HUES6 (cell line): ENCODE measurements around the gene INPP4A.

Source experiments
- H3K27ac ChIP-seq: 2 replicates; pipeline ENCODE4 v1.7.0; 2013; ENCODE audit warnings: low read depth, mild to moderate bottlenecking, low read length, inconsistent platforms
- H3K27me3 ChIP-seq: 2 replicates; pipeline ENCODE4 v1.6.1; 2013; ENCODE audit warnings: low read length; ENCODE audit not compliant: control insufficient read depth, insufficient read depth
- H3K36me3 ChIP-seq: 2 replicates; pipeline ENCODE4 v1.6.1; 2013; ENCODE audit warnings: low read length; ENCODE audit not compliant: control insufficient read depth, insufficient read depth
- H3K4me1 ChIP-seq: 2 replicates; pipeline ENCODE4 v1.6.1; 2013; ENCODE audit warnings: low read length; ENCODE audit not compliant: control insufficient read depth, insufficient read depth
- H3K4me3 ChIP-seq: 2 replicates; pipeline ENCODE4 v1.5.1; 2013; ENCODE audit warnings: low read depth, low read length
- H3K9ac ChIP-seq: one replicate; pipeline ENCODE4 v1.6.1; 2013; ENCODE audit warnings: mild to moderate bottlenecking, low read length
- H3K9me3 ChIP-seq: 2 replicates; pipeline ENCODE4 v1.6.1; 2013; ENCODE audit warnings: low read depth, low read length; ENCODE audit not compliant: control insufficient read depth, insufficient read depth

Gene INPP4A

GRCh38 chr2:98501876-98502275 is 57.2 kb downstream of the INPP4A start:
- peaks cover 14% of the 10 kb centered on the region for H3K9me3 ChIP-seq
- H3K27ac ChIP-seq, result no peak overlapping the region
- H3K4me3 ChIP-seq, result no peak overlapping the region
- H3K9ac ChIP-seq, result no peak overlapping the region
- peaks cover 8% of the 10 kb centered on the region; the same call in 1 of the 2 replicates for H3K36me3 ChIP-seq
- no peaks in the 10 kb centered on the region for H3K27me3 ChIP-seq
- H3K4me1 ChIP-seq, result peaks cover 10% of the 10 kb centered on the region; the same call in 1 of the 2 replicates

- Histone ChIP-seq H3K9ac (no peak overlapping the region), H3K27me3 (no peaks in the 10 kb centered on the region), H3K4me1 (peaks cover 15% of the 10 kb centered on the region; the same call in 1 of the 2 replicates), H3K36me3 (peaks cover 8% of the 10 kb centered on the region; the same call in 1 of the 2 replicates), H3K9me3 (peaks cover 5% of the 10 kb centered on the region; the same call in 1 of the 2 replicates), H3K27ac (no peak overlapping the region), H3K4me3 (no peak overlapping the region)
Observed at GRCh38 chr2:98502556-98503335, 58.1 kb downstream of the INPP4A start.

- H3K27ac ChIP-seq, result no peak overlapping the region
- H3K4me3 ChIP-seq, result no peak overlapping the region
- H3K36me3 ChIP-seq, result peaks cover 2% of the 10 kb centered on the region; the same call in 1 of the 2 replicates
- no peaks in the 10 kb centered on the region for H3K9me3 ChIP-seq
- H3K4me1 ChIP-seq, result peaks cover 18% of the 10 kb centered on the region; the same call in 1 of the 2 replicates
- no peak overlapping the region for H3K9ac ChIP-seq
- no peaks in the 10 kb centered on the region for H3K27me3 ChIP-seq
Observed at GRCh38 chr2:98503481-98504105, 58.9 kb downstream of the INPP4A start.

- Histone ChIP-seq H3K9ac (no peak overlapping the region), H3K36me3 (no peaks in the 10 kb centered on the region), H3K27ac (no peak overlapping the region), H3K27me3 (no peaks in the 10 kb centered on the region), H3K4me3 (no peak overlapping the region), H3K9me3 (no peaks in the 10 kb centered on the region), H3K4me1 (peaks cover 18% of the 10 kb centered on the region; the same call in 1 of the 2 replicates)
Observed at GRCh38 chr2:98504381-98505109, 59.9 kb downstream of the INPP4A start.

GRCh38 chr2:98505311-98505808 is 60.7 kb downstream of the INPP4A start:
- Histone ChIP-seq H3K9me3 (no peaks in the 10 kb centered on the region), H3K4me3 (no peak overlapping the region), H3K4me1 (peaks cover 18% of the 10 kb centered on the region; the same call in 1 of the 2 replicates), H3K36me3 (no peaks in the 10 kb centered on the region), H3K27me3 (no peaks in the 10 kb centered on the region), H3K9ac (no peak overlapping the region), H3K27ac (no peak overlapping the region)

- Histone ChIP-seq H3K4me1 (peaks cover 18% of the 10 kb centered on the region; the same call in 1 of the 2 replicates), H3K9me3 (no peaks in the 10 kb centered on the region), H3K4me3 (no peak overlapping the region), H3K36me3 (no peaks in the 10 kb centered on the region), H3K27me3 (no peaks in the 10 kb centered on the region), H3K27ac (no peak overlapping the region), H3K9ac (no peak overlapping the region)
Observed at GRCh38 chr2:98505971-98506664, 61.5 kb downstream of the INPP4A start.

GRCh38 chr2:98506881-98507280 is 62.2 kb downstream of the INPP4A start:
- Histone ChIP-seq H3K27ac (no peak overlapping the region), H3K9ac (no peak overlapping the region), H3K4me3 (no peak overlapping the region), H3K36me3 (no peaks in the 10 kb centered on the region), H3K27me3 (no peaks in the 10 kb centered on the region), H3K4me1 (peaks cover 18% of the 10 kb centered on the region; the same call in 1 of the 2 replicates), H3K9me3 (no peaks in the 10 kb centered on the region)

- Histone ChIP-seq H3K4me1 (peaks cover 14% of the 10 kb centered on the region; the same call in 1 of the 2 replicates), H3K27ac (no peak overlapping the region), H3K27me3 (no peaks in the 10 kb centered on the region), H3K36me3 (no peaks in the 10 kb centered on the region), H3K9ac (no peak overlapping the region), H3K9me3 (no peaks in the 10 kb centered on the region), H3K4me3 (no peak overlapping the region)
Observed at GRCh38 chr2:98507461-98507860, 62.8 kb downstream of the INPP4A start.

GRCh38 chr2:98507891-98508708 is 63.4 kb downstream of the INPP4A start:
- no peaks in the 10 kb centered on the region for H3K27me3 ChIP-seq
- no peak overlapping the region for H3K27ac ChIP-seq
- H3K4me3 ChIP-seq, result no peak overlapping the region
- no peaks in the 10 kb centered on the region for H3K9me3 ChIP-seq
- H3K4me1 ChIP-seq, result peaks cover 14% of the 10 kb centered on the region; the same call in 1 of the 2 replicates
- no peak overlapping the region for H3K9ac ChIP-seq
- H3K36me3 ChIP-seq, result no peaks in the 10 kb centered on the region

GRCh38 chr2:98508709-98509066 is 64.0 kb downstream of the INPP4A start:
- Histone ChIP-seq H3K9me3 (no peaks in the 10 kb centered on the region), H3K36me3 (no peaks in the 10 kb centered on the region), H3K4me3 (no peak overlapping the region), H3K27ac (no peak overlapping the region), H3K27me3 (no peaks in the 10 kb centered on the region), H3K4me1 (peaks cover 14% of the 10 kb centered on the region; the same call in 1 of the 2 replicates), H3K9ac (no peak overlapping the region)
